ENCODE results near the gene JAZF1. TPM values are rescaled to one million over a fixed set of nuclear protein-coding genes. Genes with fewer than 3 reads are reported as not detected.

The JAZF1 gene
- total and polyA plus RNA-seq, 2 of the 8 experiments (the other 6 are each of a cell fraction or from before 2014, with no cell fraction given): 2.6 to 21.8 TPM

DNA sequence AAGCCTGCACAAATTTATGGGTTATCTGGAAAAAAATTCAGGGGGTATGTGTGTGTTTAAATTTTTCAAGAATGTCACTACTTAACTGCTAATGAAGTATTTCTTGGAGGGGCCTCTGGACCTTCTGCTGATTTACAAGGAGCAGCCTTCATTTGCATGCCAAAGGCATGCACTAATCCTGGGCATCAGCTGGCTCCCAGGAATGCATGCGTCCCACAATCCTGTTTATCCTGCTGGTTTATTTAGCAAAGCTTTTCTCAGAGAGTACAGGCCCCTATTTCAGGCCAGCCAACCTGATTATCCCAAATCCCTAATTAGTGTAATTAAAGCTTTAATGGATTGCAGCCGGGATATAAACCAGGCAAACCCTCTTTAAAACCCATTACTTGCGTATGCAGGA, 270.3 kb downstream of the JAZF1 start (continued):
- TF ChIP-seq SP2 (IDR thresholded peaks at IDR 0.05; ENCODE audit: low read length): no peak
- TF ChIP-seq ZNF274 (IDR thresholded peaks at IDR 0.05; ENCODE audit: borderline replicate concordance, extremely low read depth, low read length): no peak
- no peak for TF ChIP-seq SIRT6 (IDR thresholded peaks at IDR 0.05; ENCODE audit: low read length)
- peak in 1 of 2 experiments; percentile 72; a peak in 1 of 3 replicates for TF ChIP-seq EP300 (IDR thresholded peaks at IDR 0.05; ENCODE audit: borderline replicate concordance in 1 of 2, low read depth in 2 of 2, low read length in 2 of 2)
- no peak for TF ChIP-seq E2F6 (IDR thresholded peaks at IDR 0.05)
- TF ChIP-seq CBX8 (IDR thresholded peaks at IDR 0.05; ENCODE audit: borderline replicate concordance, low read depth, low read length): no peak
- TF ChIP-seq RAD21 (IDR thresholded peaks at IDR 0.05 in 1 of 2, conservative IDR thresholded peaks at IDR 0.05 in 1 of 2; ENCODE audit: low read depth in 2 of 2, low read length in 2 of 2): no peak
- no peak for TF ChIP-seq HDAC6 (IDR thresholded peaks at IDR 0.05; ENCODE audit: low read depth, low read length)
- TF ChIP-seq NRF1 (IDR thresholded peaks at IDR 0.05; ENCODE audit: low read depth, low read length): no peak
- peak; percentile 49 to 75; a peak in 1 of 4 replicates for TF ChIP-seq HDAC2 (IDR thresholded peaks at IDR 0.05; ENCODE audit: borderline replicate concordance in 1 of 2, low read depth in 2 of 2, low read length in 2 of 2)
- no peak for TF ChIP-seq FOSL1 (IDR thresholded peaks at IDR 0.05; ENCODE audit: insufficient read depth, low read depth, low read length)

All from H1 (cell line).